Keratinocyte (primary cell): ENCODE data around the gene STK24. TPM values are rescaled to one million over a fixed set of nuclear protein-coding genes. Genes with fewer than 3 reads are reported as not detected.

Source experiments
- DNase-seq: peaks from one replicate; pipeline ENCODE4 v3.0.0-alpha.2; 2011; ENCODE audit warnings: low read depth, missing footprints, low spot score
- FAIRE-seq: peaks from 2 replicates; lab custom pipeline; 2011; peaks lifted over from hg19 to GRCh38; lab: Jason Lieb, UNC
- H2AFZ ChIP-seq: 2 replicates; pipeline ENCODE4 v1.6.0; 2012; ENCODE audit warnings: low read length, control low read depth, inconsistent platforms; ENCODE audit not compliant: control insufficient read depth
- H3K27ac ChIP-seq: 2 replicates; pipeline ENCODE4 v1.5.1; 2011; ENCODE audit warnings: low read length; ENCODE audit not compliant: control insufficient read depth, insufficient read depth
- H3K27me3 ChIP-seq: 3 replicates; pipeline ENCODE4 v1.6.0; 2011; ENCODE audit warnings: low read length; ENCODE audit not compliant: control insufficient read depth, insufficient read depth; ENCODE audit errors: extremely low read depth
- H3K36me3 ChIP-seq, 2 experiments: 2 replicates in 1 of 2; 3 replicates in 1 of 2; pipeline ENCODE4 v1.5.1; 2011; ENCODE audit warnings: low read length in 2 of 2, mild to moderate bottlenecking in 1 of 2; ENCODE audit not compliant: control insufficient read depth in 2 of 2, insufficient read depth in 2 of 2; ENCODE audit errors: extremely low read depth in 1 of 2
- H3K4me1 ChIP-seq: 3 replicates; pipeline ENCODE4 v1.5.1; 2011; ENCODE audit warnings: low read length; ENCODE audit not compliant: control insufficient read depth, insufficient read depth; ENCODE audit errors: extremely low read depth
- H3K4me2 ChIP-seq: 3 replicates; pipeline ENCODE4 v1.6.0; 2011; ENCODE audit warnings: low read depth, low read length; ENCODE audit not compliant: control insufficient read depth, insufficient read depth; ENCODE audit errors: extremely low read depth
- H3K4me3 ChIP-seq, 3 experiments: fragments of 200-600 bp in 1 of 3; sonication (generic) in 1 of 3; 2 replicates in 2 of 3; 3 replicates in 1 of 3; pipeline ENCODE4 v1.5.1; 2011 to 2016; ENCODE audit warnings: low read length in 3 of 3, mild to moderate bottlenecking in 3 of 3, control low read depth in 2 of 3, inconsistent platforms in 1 of 3, low read depth in 1 of 3, mixed read lengths in 1 of 3, mixed run types in 1 of 3, moderate library complexity in 1 of 3; ENCODE audit not compliant: control insufficient read depth in 2 of 3, insufficient read depth in 2 of 3; ENCODE audit errors: extremely low read depth in 1 of 3
- H3K79me2 ChIP-seq: 2 replicates; pipeline ENCODE4 v1.6.0; 2012; ENCODE audit warnings: low read length; ENCODE audit not compliant: control insufficient read depth, insufficient read depth
- H3K9ac ChIP-seq: 3 replicates; pipeline ENCODE4 v1.6.0; 2011; ENCODE audit warnings: low read length; ENCODE audit not compliant: control insufficient read depth, insufficient read depth; ENCODE audit errors: extremely low read depth
- H3K9me1 ChIP-seq: 3 replicates; pipeline ENCODE4 v1.6.0; 2011; ENCODE audit warnings: low read length; ENCODE audit not compliant: control insufficient read depth, insufficient read depth; ENCODE audit errors: extremely low read depth
- H3K9me3 ChIP-seq: 2 replicates; pipeline ENCODE4 v1.5.1; 2012; ENCODE audit warnings: low read depth, low read length; ENCODE audit not compliant: control insufficient read depth
- H4K20me1 ChIP-seq: 3 replicates; pipeline ENCODE4 v1.6.0; 2011; ENCODE audit warnings: low read length; ENCODE audit not compliant: control insufficient read depth, insufficient read depth; ENCODE audit errors: extremely low read depth
- EZH2 ChIP-seq: IDR thresholded peaks from one replicate; pipeline ENCODE4 v1.6.1; 2012; ENCODE audit warnings: inconsistent platforms, mild to moderate bottlenecking, low read length, moderate library complexity
- dilution Hi-C: fragments of 300-500 bp; cut with MboI; formaldehyde crosslinking; loops from one replicate; pipeline ENCODE4 v1.7.0; 2020; ENCODE audit warnings: low sequenced_read_pairs; ENCODE audit not compliant: extremely low pct_ligation_motif_present
- polyA plus RNA-seq, 5 experiments: library from polyadenylated mRNA; depleted of rRNA in 3 of 5; stranded (reverse) in 3 of 5; stranded (forward) in 1 of 5; unstranded in 1 of 5; fragments of >200 nt; gene quantifications; 1 replicate in 1 of 5; 2 replicates in 3 of 5; 3 replicates in 1 of 5; pipeline versions ENCODE4 v1.2.1 to v1.2.3, GENCODE V29; 2011 to 2012; ENCODE audit warnings: missing spikeins in 2 of 5, low read depth in 1 of 5, low replicate concordance in 1 of 5
- TF ChIP-seq, protein P1 (sequence below), 3 experiments: IDR thresholded peaks in 1 of 3; conservative IDR thresholded peaks in 1 of 3; optimal IDR thresholded peaks in 1 of 3; 2 replicates in 2 of 3; 3 replicates in 1 of 3; pipeline versions ENCODE3 to v1.5.1; 2011; ENCODE audit warnings: low read length in 3 of 3, mild to moderate bottlenecking in 3 of 3, moderate library complexity in 2 of 3, control low read depth in 1 of 3, inconsistent platforms in 1 of 3; ENCODE audit not compliant: insufficient read depth in 2 of 3; ENCODE audit errors: extremely low read depth in 1 of 3

Gene STK24
- polyA plus RNA-seq, 1 donor (not counting 4 experiments of a cell fraction or from before 2014, with no cell fraction given), result 81.6 TPM

DNA sequence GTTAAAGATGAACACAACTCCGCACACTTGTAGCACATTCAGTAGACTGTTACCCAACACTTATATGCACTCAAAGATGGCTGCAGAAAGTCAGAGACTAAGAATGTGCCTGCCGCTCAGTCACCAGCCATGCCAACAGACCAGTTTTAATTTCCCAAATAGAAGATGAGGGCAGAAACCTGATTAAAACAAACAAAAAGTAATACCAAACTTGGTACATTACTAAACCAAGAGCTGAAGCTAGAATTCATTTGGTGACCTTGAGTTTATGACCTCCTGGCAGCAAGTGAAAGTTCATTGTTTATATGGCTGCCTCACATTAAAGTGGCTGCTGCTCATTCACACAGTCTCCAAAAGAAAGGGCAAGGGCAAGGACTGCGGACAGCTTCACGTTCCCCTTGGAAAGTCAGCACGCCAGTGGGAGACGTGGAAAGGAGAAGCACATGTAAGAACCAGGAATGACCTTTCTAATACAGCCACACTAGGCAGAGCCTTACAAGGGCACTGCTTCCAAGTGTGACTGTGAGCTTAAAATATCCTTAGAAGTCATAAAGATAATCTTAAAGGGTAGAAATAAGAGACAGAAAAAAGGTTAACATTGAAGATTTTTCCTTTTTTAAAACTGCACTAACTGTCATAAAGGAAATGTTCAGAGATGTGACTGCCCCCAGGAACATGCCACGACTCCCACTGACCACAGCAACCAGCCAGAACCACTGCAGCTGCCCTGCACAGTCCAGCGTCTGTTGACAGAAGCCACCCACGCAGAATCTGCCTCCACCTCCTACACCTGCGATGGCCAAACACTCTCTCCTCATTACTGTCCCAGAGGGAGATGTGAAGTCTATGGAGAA is 73.5 kb downstream of the STK24 start:
- dilution Hi-C loops, result no loop called here
- Histone ChIP-seq H2AFZ (no peak overlapping the region), H3K4me1 (peaks cover 17% of the 10 kb centered on the region), H3K27me3 (no peaks in the 10 kb centered on the region), H3K9me3 (no peaks in the 10 kb centered on the region), H3K9ac (no peak overlapping the region), H3K79me2 (peaks cover 98% of the 10 kb centered on the region), H3K9me1 (peaks cover 3% of the 10 kb centered on the region), H3K27ac (no peak overlapping the region), H3K36me3 (peaks cover 14 to 21% of the 10 kb centered on the region in 2 experiments), H3K4me3 (no peak overlapping the region), H4K20me1 (peaks cover 33% of the 10 kb centered on the region), H3K4me2 (no peak overlapping the region)
- no peak for FAIRE-seq
- TF ChIP-seq EZH2, result no peak
- TF ChIP-seq, protein P1, sequence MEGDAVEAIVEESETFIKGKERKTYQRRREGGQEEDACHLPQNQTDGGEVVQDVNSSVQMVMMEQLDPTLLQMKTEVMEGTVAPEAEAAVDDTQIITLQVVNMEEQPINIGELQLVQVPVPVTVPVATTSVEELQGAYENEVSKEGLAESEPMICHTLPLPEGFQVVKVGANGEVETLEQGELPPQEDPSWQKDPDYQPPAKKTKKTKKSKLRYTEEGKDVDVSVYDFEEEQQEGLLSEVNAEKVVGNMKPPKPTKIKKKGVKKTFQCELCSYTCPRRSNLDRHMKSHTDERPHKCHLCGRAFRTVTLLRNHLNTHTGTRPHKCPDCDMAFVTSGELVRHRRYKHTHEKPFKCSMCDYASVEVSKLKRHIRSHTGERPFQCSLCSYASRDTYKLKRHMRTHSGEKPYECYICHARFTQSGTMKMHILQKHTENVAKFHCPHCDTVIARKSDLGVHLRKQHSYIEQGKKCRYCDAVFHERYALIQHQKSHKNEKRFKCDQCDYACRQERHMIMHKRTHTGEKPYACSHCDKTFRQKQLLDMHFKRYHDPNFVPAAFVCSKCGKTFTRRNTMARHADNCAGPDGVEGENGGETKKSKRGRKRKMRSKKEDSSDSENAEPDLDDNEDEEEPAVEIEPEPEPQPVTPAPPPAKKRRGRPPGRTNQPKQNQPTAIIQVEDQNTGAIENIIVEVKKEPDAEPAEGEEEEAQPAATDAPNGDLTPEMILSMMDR (optimal IDR thresholded peaks at IDR 0.05 in 1 of 3, IDR thresholded peaks at IDR 0.05 in 1 of 3, conservative IDR thresholded peaks at IDR 0.05 in 1 of 3; ENCODE audit: extremely low read depth in 1 of 3, insufficient read depth in 2 of 3, low read length in 3 of 3), result no peak
- DNase-seq, result no peak

DNA sequence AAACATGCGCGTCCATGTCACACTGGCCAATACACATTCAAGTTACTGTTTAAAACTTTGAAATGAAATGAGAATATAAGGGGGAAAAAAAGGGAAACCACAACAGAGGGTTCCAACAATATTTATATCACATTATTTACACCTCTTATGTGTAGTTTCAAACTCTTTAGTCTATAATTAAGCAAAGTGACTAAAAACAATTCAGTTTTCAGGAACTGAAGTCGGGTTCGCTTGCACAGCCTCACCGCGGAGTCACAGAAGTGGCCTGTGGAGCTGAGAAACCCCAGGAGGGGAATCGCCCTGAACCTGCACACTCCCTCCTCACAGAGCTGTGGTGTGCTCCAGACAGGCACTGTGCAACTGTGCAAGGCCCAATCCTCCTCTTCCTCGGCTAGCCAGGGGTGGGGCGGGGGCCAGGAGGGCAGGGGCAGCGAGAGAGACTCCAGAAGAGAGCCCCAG is 75.9 kb downstream of the STK24 start:
- Histone ChIP-seq H3K36me3 (peaks cover 21 to 25% of the 10 kb centered on the region in 2 experiments), H3K4me1 (peaks cover 4% of the 10 kb centered on the region), H3K9ac (no peak overlapping the region), H3K9me1 (peaks cover 3% of the 10 kb centered on the region), H3K4me3 (no peak overlapping the region), H3K27ac (no peak overlapping the region), H3K79me2 (peaks cover 99% of the 10 kb centered on the region), H2AFZ (no peak overlapping the region), H4K20me1 (peaks cover 24% of the 10 kb centered on the region), H3K4me2 (no peak overlapping the region), H3K27me3 (no peaks in the 10 kb centered on the region), H3K9me3 (no peaks in the 10 kb centered on the region)
- TF ChIP-seq EZH2, result no peak
- TF ChIP-seq, protein P1 (optimal IDR thresholded peaks at IDR 0.05 in 1 of 3, IDR thresholded peaks at IDR 0.05 in 1 of 3, conservative IDR thresholded peaks at IDR 0.05 in 1 of 3; ENCODE audit: extremely low read depth in 1 of 3, insufficient read depth in 2 of 3, low read length in 3 of 3), result no peak
- no peak for DNase-seq
- dilution Hi-C loops, result no loop called here
- FAIRE-seq, result no peak
